ENCODE measurements around the gene PTPRR. TPM values are rescaled to one million over a fixed set of nuclear protein-coding genes. Genes with fewer than 3 reads are reported as not detected.

PTPRR gene
- total RNA-seq, 2 donors from 2014 or later: 0.37 to 0.51 TPM

- Histone ChIP-seq H3K4me3 (no peak overlapping the region), H3K9me3 (no peaks in the 10 kb centered on the region), H3K36me3 (no peaks in the 10 kb centered on the region), H3K27me3 (no peaks in the 10 kb centered on the region), H3K27ac (no peak overlapping the region), H3K4me1 (no peaks in the 10 kb centered on the region)
- TF ChIP-seq CTCF (IDR thresholded peaks at IDR 0.05): no peak
- DNase-seq (ENCODE audit: low spot score): no peak
These were observed 9.9 kb downstream of the PTPRR start for GRCh38 chr12:70910666-70911065.

GRCh38 chr12:70908978-70909377 lies 11.6 kb downstream of the PTPRR start:
- no peaks in the 10 kb centered on the region for H3K4me1 ChIP-seq
- no peak overlapping the region for H3K4me3 ChIP-seq
- no peaks in the 10 kb centered on the region for H3K36me3 ChIP-seq
- no peak for DNase-seq (ENCODE audit: low spot score)
- no peak for TF ChIP-seq CTCF (IDR thresholded peaks at IDR 0.05)
- no peak overlapping the region for H3K27ac ChIP-seq
- no peaks in the 10 kb centered on the region for H3K9me3 ChIP-seq
- no peaks in the 10 kb centered on the region for H3K27me3 ChIP-seq

GRCh38 chr12:70907412-70907811 lies 13.1 kb downstream of the PTPRR start:
- no peak for TF ChIP-seq CTCF (IDR thresholded peaks at IDR 0.05)
- Histone ChIP-seq H3K27ac (no peak overlapping the region), H3K27me3 (no peaks in the 10 kb centered on the region), H3K4me3 (no peak overlapping the region), H3K9me3 (no peaks in the 10 kb centered on the region), H3K4me1 (no peaks in the 10 kb centered on the region), H3K36me3 (no peaks in the 10 kb centered on the region)
- no peak for DNase-seq (ENCODE audit: low spot score)

- H3K4me3 ChIP-seq: no peak overlapping the region
- no peaks in the 10 kb centered on the region for H3K27me3 ChIP-seq
- no peaks in the 10 kb centered on the region for H3K36me3 ChIP-seq
- no peaks in the 10 kb centered on the region for H3K9me3 ChIP-seq
- no peak overlapping the region for H3K27ac ChIP-seq
- H3K4me1 ChIP-seq: no peaks in the 10 kb centered on the region
- no peak for TF ChIP-seq CTCF (IDR thresholded peaks at IDR 0.05)
- DNase-seq (ENCODE audit: low spot score): no peak
These were observed 24.6 kb downstream of the PTPRR start for GRCh38 chr12:70895956-70896355.

- Histone ChIP-seq H3K36me3 (no peaks in the 10 kb centered on the region), H3K4me3 (no peak overlapping the region), H3K27ac (no peak overlapping the region), H3K4me1 (no peaks in the 10 kb centered on the region), H3K9me3 (no peaks in the 10 kb centered on the region), H3K27me3 (no peaks in the 10 kb centered on the region)
- no peak for TF ChIP-seq CTCF (IDR thresholded peaks at IDR 0.05)
- no peak for DNase-seq (ENCODE audit: low spot score)
These were observed 27.9 kb downstream of the PTPRR start for GRCh38 chr12:70892593-70892992.

Measured in right atrium auricular region (tissue), 2 donors.